ENCODE data around the gene WTAP.
"Not testable (repeated sequence)": the region's sequence is repeated elsewhere in the genome, so short reads cannot be mapped to it uniquely, and the experiment has no call there.

WTAP gene

GRCh38 chr6:159722655-159723054 lies 4.7 kb upstream of the WTAP start:
- Histone ChIP-seq H3K4me3 (no peak overlapping the region), H3K27ac (no peak overlapping the region)
- DNase-seq (ENCODE audit: low spot score) = no peak
- no peak for TF ChIP-seq CTCF (IDR thresholded peaks at IDR 0.05)

- H3K4me3 ChIP-seq = no peak overlapping the region
- TF ChIP-seq CTCF (IDR thresholded peaks at IDR 0.05) = no peak
- no peak overlapping the region for H3K27ac ChIP-seq
- DNase-seq (ENCODE audit: low spot score) = no peak
Observed at GRCh38 chr6:159723259-159723658, 4.0 kb upstream of the WTAP start.

- Histone ChIP-seq H3K27ac (no peak overlapping the region), H3K4me3 (no peak overlapping the region)
- TF ChIP-seq CTCF (IDR thresholded peaks at IDR 0.05) = no peak
- DNase-seq (ENCODE audit: low spot score) = no peak
Observed at GRCh38 chr6:159724778-159725177, 2.5 kb upstream of the WTAP start.

GRCh38 chr6:159725208-159725607 lies 2.1 kb upstream of the WTAP start:
- DNase-seq (ENCODE audit: low spot score); H3K4me3 ChIP-seq; H3K27ac ChIP-seq: not testable (repeated sequence)

GRCh38 chr6:159726255-159726917 lies 920 bp upstream of the WTAP start:
- no peak for TF ChIP-seq CTCF (IDR thresholded peaks at IDR 0.05)
- DNase-seq (ENCODE audit: low spot score) = no peak
- H3K4me3 ChIP-seq = peak overlapping the region; percentile 95
- peak overlapping the region; percentile 98 to 99 for H3K27ac ChIP-seq

- peak overlapping the region; percentile 98 to 99 for H3K27ac ChIP-seq
- no peak for DNase-seq (ENCODE audit: low spot score)
- no peak for TF ChIP-seq CTCF (IDR thresholded peaks at IDR 0.05)
- peak overlapping the region; percentile 95 for H3K4me3 ChIP-seq
Observed at GRCh38 chr6:159727717-159728445, 575 bp downstream of the WTAP start.

GRCh38 chr6:159728531-159728964 lies 1.2 kb downstream of the WTAP start:
- no peak for TF ChIP-seq CTCF (IDR thresholded peaks at IDR 0.05)
- DNase-seq (ENCODE audit: low spot score) = no peak
- peak overlapping the region; percentile 95 for H3K4me3 ChIP-seq
- H3K27ac ChIP-seq = peak overlapping the region; percentile 98 to 99

Data from coronary artery (tissue), 2 donors.